ENCODE measurements around the gene INSYN2B.

GRCh38 chr5:169988206-169988605 is 7.9 kb upstream of the INSYN2B start:
- TF ChIP-seq, protein P1, sequence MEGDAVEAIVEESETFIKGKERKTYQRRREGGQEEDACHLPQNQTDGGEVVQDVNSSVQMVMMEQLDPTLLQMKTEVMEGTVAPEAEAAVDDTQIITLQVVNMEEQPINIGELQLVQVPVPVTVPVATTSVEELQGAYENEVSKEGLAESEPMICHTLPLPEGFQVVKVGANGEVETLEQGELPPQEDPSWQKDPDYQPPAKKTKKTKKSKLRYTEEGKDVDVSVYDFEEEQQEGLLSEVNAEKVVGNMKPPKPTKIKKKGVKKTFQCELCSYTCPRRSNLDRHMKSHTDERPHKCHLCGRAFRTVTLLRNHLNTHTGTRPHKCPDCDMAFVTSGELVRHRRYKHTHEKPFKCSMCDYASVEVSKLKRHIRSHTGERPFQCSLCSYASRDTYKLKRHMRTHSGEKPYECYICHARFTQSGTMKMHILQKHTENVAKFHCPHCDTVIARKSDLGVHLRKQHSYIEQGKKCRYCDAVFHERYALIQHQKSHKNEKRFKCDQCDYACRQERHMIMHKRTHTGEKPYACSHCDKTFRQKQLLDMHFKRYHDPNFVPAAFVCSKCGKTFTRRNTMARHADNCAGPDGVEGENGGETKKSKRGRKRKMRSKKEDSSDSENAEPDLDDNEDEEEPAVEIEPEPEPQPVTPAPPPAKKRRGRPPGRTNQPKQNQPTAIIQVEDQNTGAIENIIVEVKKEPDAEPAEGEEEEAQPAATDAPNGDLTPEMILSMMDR (IDR thresholded peaks at IDR 0.05; ENCODE audit: low read length): no peak
- no peak for TF ChIP-seq EZH2 (optimal IDR thresholded peaks at IDR 0.05; ENCODE audit: low read depth, low read length)
